ENCODE data around the gene IQCM.

IQCM gene

GRCh38 chr4:149831656-149832208 is 16.1 kb upstream of the IQCM start:
- no peak overlapping the region for H3K4me3 ChIP-seq (ENCODE audit: low read depth, low read length)
- no peak for TF ChIP-seq CTCF (IDR thresholded peaks at IDR 0.05; ENCODE audit: low read depth, low read length, missing control alignments)
- DNase-seq (ENCODE audit: low read depth): no peak

GRCh38 chr4:149830823-149831222 is 15.2 kb upstream of the IQCM start:
- TF ChIP-seq CTCF (IDR thresholded peaks at IDR 0.05; ENCODE audit: low read depth, low read length, missing control alignments): no peak
- DNase-seq (ENCODE audit: low read depth): no peak
- H3K4me3 ChIP-seq (ENCODE audit: low read depth, low read length): no peak overlapping the region

GRCh38 chr4:149825336-149825735 is 9.7 kb upstream of the IQCM start:
- TF ChIP-seq CTCF (IDR thresholded peaks at IDR 0.05; ENCODE audit: low read depth, low read length, missing control alignments): no peak
- DNase-seq (ENCODE audit: low read depth): no peak
- H3K4me3 ChIP-seq (ENCODE audit: low read depth, low read length): no peak overlapping the region

GRCh38 chr4:149823769-149824221 is 8.2 kb upstream of the IQCM start:
- H3K4me3 ChIP-seq (ENCODE audit: low read depth, low read length): no peak overlapping the region
- no peak for DNase-seq (ENCODE audit: low read depth)
- no peak for TF ChIP-seq CTCF (IDR thresholded peaks at IDR 0.05; ENCODE audit: low read depth, low read length, missing control alignments)

- DNase-seq (ENCODE audit: low read depth): no peak
- no peak for TF ChIP-seq CTCF (IDR thresholded peaks at IDR 0.05; ENCODE audit: low read depth, low read length, missing control alignments)
- H3K4me3 ChIP-seq (ENCODE audit: low read depth, low read length): no peak overlapping the region
Observed at GRCh38 chr4:149801416-149801815, 14.2 kb downstream of the IQCM start.

- no peak overlapping the region for H3K4me3 ChIP-seq (ENCODE audit: low read depth, low read length)
- no peak for DNase-seq (ENCODE audit: low read depth)
- no peak for TF ChIP-seq CTCF (IDR thresholded peaks at IDR 0.05; ENCODE audit: low read depth, low read length, missing control alignments)
Observed at GRCh38 chr4:149799546-149799945, 16.1 kb downstream of the IQCM start.

- TF ChIP-seq CTCF (IDR thresholded peaks at IDR 0.05; ENCODE audit: low read depth, low read length, missing control alignments): no peak
- no peak for DNase-seq (ENCODE audit: low read depth)
Observed at GRCh38 chr4:149796381-149796780, 19.3 kb downstream of the IQCM start.

More at GRCh38 chr4:149796381-149796780, 19.3 kb downstream of the IQCM start:
- H3K4me3 ChIP-seq (ENCODE audit: low read depth, low read length): no peak overlapping the region
